GM12873 (cell line): ENCODE results near the gene COMMD2.

ENCODE experiments used
- CTCF ChIP-seq: IDR thresholded peaks from 2 replicates; pipeline ENCODE4 v1.5.1; 2012; ENCODE audit warnings: low read depth, mild to moderate bottlenecking, moderate library complexity, low read length, control low read depth; ENCODE audit not compliant: insufficient read depth; ENCODE audit errors: missing control alignments

COMMD2 gene

GRCh38 chr3:149738876-149739275 lies 13.4 kb downstream of the COMMD2 start:
- no peak for TF ChIP-seq CTCF

GRCh38 chr3:149736953-149737205 lies 15.4 kb downstream of the COMMD2 start:
- TF ChIP-seq CTCF: no peak

DNA sequence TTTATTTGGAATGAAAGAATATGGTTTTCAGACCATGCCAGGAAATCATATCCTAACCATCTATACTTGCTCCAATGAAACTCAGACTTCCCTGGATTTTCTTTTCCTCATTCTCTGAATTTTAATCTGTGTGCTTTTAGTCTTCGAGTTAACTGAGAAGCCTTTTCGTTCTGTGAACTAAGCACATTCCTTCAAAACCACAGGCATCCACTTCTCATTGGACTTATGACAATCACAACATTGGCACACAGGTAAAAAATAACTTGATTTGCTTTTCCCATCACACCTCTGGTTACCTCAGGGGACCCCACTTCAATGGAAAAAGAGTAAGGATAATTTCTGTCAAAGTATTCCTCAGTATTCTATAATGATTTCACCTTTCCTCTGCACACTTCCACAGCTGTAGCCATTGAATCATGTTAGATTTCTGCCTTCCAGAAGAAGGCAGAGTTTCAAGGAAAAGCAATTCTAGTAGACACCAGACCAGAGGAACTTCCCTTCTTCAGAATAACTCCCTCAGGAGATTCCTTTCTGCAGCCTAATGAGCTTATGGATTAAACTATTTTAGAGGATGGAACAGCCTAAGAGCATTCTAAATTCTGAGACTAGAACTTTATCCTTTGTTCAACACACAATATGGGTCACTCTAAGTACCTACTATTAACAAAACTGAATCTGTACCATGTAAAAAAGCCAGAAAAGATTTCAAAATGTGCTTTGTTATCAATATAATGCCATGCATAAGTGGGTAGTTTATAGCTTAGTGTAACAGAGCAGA lies 15.9 kb downstream of the COMMD2 start:
- no peak for TF ChIP-seq CTCF

- TF ChIP-seq CTCF: no peak
Measured at GRCh38 chr3:149732234-149732633, 20.1 kb downstream of the COMMD2 start.

GRCh38 chr3:149727656-149728055 lies 24.6 kb downstream of the COMMD2 start:
- no peak for TF ChIP-seq CTCF

DNA sequence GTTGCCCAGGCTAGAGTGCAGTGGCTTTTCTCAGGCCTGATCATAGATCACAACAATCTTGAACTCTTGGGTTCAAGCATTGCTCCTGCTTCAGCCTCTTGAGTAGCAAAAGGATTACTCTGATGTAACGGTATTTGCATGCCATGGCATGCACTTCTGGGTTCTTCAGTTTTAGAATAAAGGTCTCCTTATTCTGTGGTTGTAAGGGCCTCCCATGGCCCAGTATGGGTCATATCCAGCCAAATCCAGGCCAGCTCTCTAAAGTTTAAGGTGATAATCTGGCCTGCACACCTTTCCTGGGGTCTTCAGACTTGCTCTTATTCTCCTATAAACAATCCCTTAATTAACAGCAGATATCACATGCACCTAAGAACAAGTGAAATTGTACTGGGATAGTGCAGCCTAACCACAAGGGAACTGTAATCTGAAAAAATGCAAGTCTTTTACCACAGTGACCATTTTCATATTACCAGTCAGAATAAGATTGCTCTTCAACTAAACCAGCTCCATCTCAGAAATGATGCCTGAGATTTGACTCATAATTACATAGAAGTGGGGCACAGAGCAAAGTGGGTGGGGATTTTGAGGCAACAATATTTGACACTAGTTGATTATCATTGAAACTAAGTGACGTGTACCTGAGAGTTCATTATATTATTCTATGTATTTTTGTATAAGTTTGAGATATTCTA lies 25.4 kb downstream of the COMMD2 start:
- no peak for TF ChIP-seq CTCF

GRCh38 chr3:149723781-149724180 lies 28.5 kb downstream of the COMMD2 start:
- no peak for TF ChIP-seq CTCF
